K562 (cell line): ENCODE measurements around the gene PPM1F. TPM values are rescaled to one million over a fixed set of nuclear protein-coding genes. Genes with fewer than 3 reads are reported as not detected.
A peak's percentile ranks its signal among the peaks of the same experiment; 100 is the strongest.

Experiments
- ATF7 ChIP-seq: fragments of 450-650 bp; IDR thresholded peaks from 2 replicates; pipeline ENCODE4 v1.7.1; 2014; ENCODE audit warnings: mild to moderate bottlenecking, moderate library complexity
- ELF4 ChIP-seq: fragments of 450-650 bp; formaldehyde crosslinking; IDR thresholded peaks from 2 replicates; pipeline ENCODE4 v1.4.0; 2022; ENCODE audit warnings: missing genetic modification characterization
- HBP1 ChIP-seq: fragments of 450-650 bp; formaldehyde crosslinking; IDR thresholded peaks from 2 replicates; pipeline ENCODE4 v1.4.0; 2022; ENCODE audit warnings: missing genetic modification characterization
- HOMEZ ChIP-seq: fragments of 250-450 bp; sonication (Bioruptor Pico); IDR thresholded peaks from 2 replicates; pipeline ENCODE4 v1.4.0; 2020; ENCODE audit warnings: mild to moderate bottlenecking, moderate library complexity
- HSF4 ChIP-seq: fragments of 250-450 bp; sonication (Bioruptor Pico); IDR thresholded peaks from 2 replicates; pipeline ENCODE4 v2.1.2; 2022; ENCODE audit warnings: mild to moderate bottlenecking, moderate library complexity, borderline replicate concordance
- L3MBTL2 ChIP-seq: fragments of 450-650 bp; IDR thresholded peaks from 2 replicates; pipeline ENCODE4 v1.6.1; 2016; ENCODE audit warnings: mild to moderate bottlenecking, moderate library complexity
- MBD1 ChIP-seq: fragments of 250-450 bp; sonication (Bioruptor Pico); IDR thresholded peaks from 2 replicates; pipeline ENCODE4 v1.8.0; 2022; ENCODE audit warnings: inconsistent platforms
- MCM7 ChIP-seq, 2 experiments: fragments of 450-650 bp; IDR thresholded peaks; 2 replicates each; pipeline ENCODE4 v1.6.1; 2016 to 2018
- MLX ChIP-seq, 2 experiments: fragments of 450-650 bp in 1 of 2; sonication (generic) in 1 of 2; formaldehyde crosslinking; conservative IDR thresholded peaks; 2 replicates each; pipeline versions ENCODE4 v1.4.0 to v1.8.1; 2020 to 2022; ENCODE audit warnings: mild to moderate bottlenecking in 1 of 2, missing genetic modification reagents in 1 of 2
- NFIC ChIP-seq: fragments of 450-650 bp; IDR thresholded peaks from 2 replicates; pipeline ENCODE4 v1.6.1; 2017; ENCODE audit warnings: mild to moderate bottlenecking, inconsistent platforms
- RBM17 ChIP-seq: fragments of 200-400 bp; formaldehyde crosslinking; IDR thresholded peaks from 2 replicates; pipeline ENCODE4 v1.6.1; 2017; ENCODE audit warnings: low read depth, mild to moderate bottlenecking, low read length, borderline replicate concordance
- SPI1 ChIP-seq: IDR thresholded peaks from 2 replicates; pipeline ENCODE4 v1.6.1; 2011; ENCODE audit warnings: low read depth, low read length, control low read depth, borderline replicate concordance
- TAF9B ChIP-seq: fragments of 450-650 bp; IDR thresholded peaks from 2 replicates; pipeline ENCODE4 v1.6.1; 2018; ENCODE audit warnings: mild to moderate bottlenecking; ENCODE audit not compliant: partially characterized antibody
- TEAD1 ChIP-seq, 2 experiments: fragments of 450-650 bp in 1 of 2; sonication (generic) in 1 of 2; formaldehyde crosslinking; IDR thresholded peaks; 2 replicates each; pipeline versions ENCODE4 v1.4.0 to v1.8.0; 2020 to 2022; ENCODE audit warnings: mild to moderate bottlenecking in 2 of 2, missing genetic modification reagents in 1 of 2
- TSC22D4 ChIP-seq: fragments of 450-650 bp; IDR thresholded peaks from 2 replicates; pipeline ENCODE4 v1.6.1; 2016; ENCODE audit warnings: missing genetic modification characterization, missing biosample characterization, control low read depth
- VEZF1 ChIP-seq: fragments of 200-800 bp; sonication (Bioruptor generic); IDR thresholded peaks from 2 replicates; pipeline ENCODE4 v1.6.1; 2017; ENCODE audit warnings: missing genetic modification characterization, missing compliant biosample characterization
- ZC3H4 ChIP-seq: sonication (generic); formaldehyde crosslinking; IDR thresholded peaks from 2 replicates; pipeline ENCODE4 v1.9.0; 2021; ENCODE audit warnings: missing genetic modification reagents, borderline replicate concordance
- ZFP91 ChIP-seq: sonication (generic); formaldehyde crosslinking; IDR thresholded peaks from 2 replicates; pipeline ENCODE4 v1.8.0; 2022; ENCODE audit warnings: mild to moderate bottlenecking, missing genetic modification reagents
- polyA plus RNA-seq, 8 experiments: library from polyadenylated mRNA; depleted of rRNA in 4 of 8; stranded (reverse) in 5 of 8; unstranded in 3 of 8; fragments of >200 nt; fragmentation: Nextera tagmentation in 2 of 8; fragmentation: Illumina TruSeq in 1 of 8; extraction: Ambion mirVana in 2 of 8; extraction: Trizol in 1 of 8; gene quantifications; 2 replicates each; pipeline versions ENCODE4 v1.2.1 to v1.2.3, GENCODE V29; 2011 to 2014; ENCODE audit warnings: inconsistent platforms in 1 of 8, missing spikeins in 1 of 8
- total RNA-seq, 7 experiments: library from RNA; depleted of rRNA in 6 of 7; stranded (reverse); fragments of >200 nt in 6 of 7; fragmentation: Illumina TruSeq in 2 of 7; extraction: Trizol in 2 of 7; gene quantifications; 2 replicates each; pipeline versions ENCODE4 v1.2.1 to v1.2.3, GENCODE V29; 2011 to 2021; ENCODE audit warnings: low replicate concordance in 1 of 7

The PPM1F gene
- total and polyA plus RNA-seq, 9 of the 15 experiments (the other 6 are each of a cell fraction or from before 2014, with no cell fraction given), result 2.1 to 159 (median 64.0) TPM

- peak; percentile 74; the same call in 1 of the 2 replicates for TF ChIP-seq HBP1
- TF ChIP-seq ZFP91 (CRISPR knock-in tag), result no peak
- no peak for TF ChIP-seq TAF9B
- no peak for TF ChIP-seq HSF4 (CRISPR knock-in tag)
- no peak for TF ChIP-seq TSC22D4 (tag)
- no peak for TF ChIP-seq RBM17
- peak; percentile 84 for TF ChIP-seq ELF4
- no peak; the same call in 1 of the 2 replicates for TF ChIP-seq VEZF1 (CRISPR knock-in tag)
- TF ChIP-seq MBD1 (CRISPR knock-in tag), result 0 out of 2 replicates have a peak, but pooled peaks have one; percentile 20
- TF ChIP-seq SPI1, result no peak
- no peak for TF ChIP-seq HOMEZ (CRISPR knock-in tag)
- TF ChIP-seq NFIC, result no peak
- TF ChIP-seq ZC3H4 (CRISPR knock-in tag), result peak; percentile 75
- no peak for TF ChIP-seq MCM7 (IDR thresholded peaks at IDR 0.05)
- TF ChIP-seq MLX (CRISPR knock-in tag; conservative IDR thresholded peaks at IDR 0.05), result peak in 1 of 2 experiments; percentile 80; a peak in 1 of 4 replicates
- 0 out of 4 replicates have a peak, but pooled peaks of 1 of the 2 experiments have one; percentile 7 for TF ChIP-seq TEAD1 (CRISPR knock-in tag; IDR thresholded peaks at IDR 0.05)
- no peak for TF ChIP-seq ATF7
- no peak for TF ChIP-seq L3MBTL2
These were observed 70.6 kb downstream of the PPM1F start (continued) for GRCh38 chr22:21881841-21882753.
